PC-3 (cell line): ENCODE measurements around the gene KRT23. TPM values are rescaled to one million over a fixed set of nuclear protein-coding genes. Genes with fewer than 3 reads are reported as not detected.
A peak's percentile ranks its signal among the peaks of the same experiment; 100 is the strongest.

Experiments
- ATAC-seq: fragments of 200-7000 bp; cut with Tn5 transposase; 2 replicates; pipeline ENCODE4 v1.9.1; 2020; ENCODE audit warnings: mild to moderate bottlenecking, moderate library complexity
- BruUV-seq: library from RNA; stranded (reverse); fragments of 400-500 nt; replicated peaks from 2 replicates; lab custom pipeline; 2021; lab: Mats Ljungman, UMichigan
- CTCF ChIA-PET: fragments of 300-600 bp; sonication (Branson Sonifier 250); formaldehyde crosslinking; loops from one replicate; lab custom pipeline; 2022; ENCODE audit warnings: antibody characterized with exemption; lab: Charles Lee
- POLR2A ChIA-PET: fragments of 300-600 bp; sonication (Branson Sonifier 250); formaldehyde crosslinking; loops from one replicate; lab custom pipeline; 2022; ENCODE audit warnings: antibody characterized with exemption; ENCODE audit not compliant: unreplicated experiment; lab: Charles Lee
- DNase-seq: peaks from one replicate; pipeline ENCODE4 v3.0.0-alpha.2; 2015
- H2AFZ ChIP-seq: fragments of 300-600 bp; sonication (generic); 2 replicates; pipeline ENCODE4 v1.6.0; 2016; ENCODE audit warnings: antibody characterized with exemption, low read length
- H3F3A ChIP-seq: fragments of 300-600 bp; sonication (generic); one replicate; pipeline ENCODE4 v1.6.0; 2017; ENCODE audit warnings: antibody characterized with exemption, low read length, control low read depth, mild to moderate bottlenecking; ENCODE audit not compliant: unreplicated experiment
- H3K27ac ChIP-seq: fragments of 300-600 bp; sonication (generic); 2 replicates; pipeline ENCODE4 v1.5.1; 2016; ENCODE audit warnings: mild to moderate bottlenecking, low read length
- H3K27me3 ChIP-seq: fragments of 300-600 bp; sonication (generic); 2 replicates; pipeline ENCODE4 v1.6.1; 2016; ENCODE audit warnings: low read length, mixed read lengths
- H3K36me3 ChIP-seq: fragments of 300-600 bp; sonication (generic); 2 replicates; pipeline ENCODE4 v1.6.1; 2016; ENCODE audit warnings: low read depth, mixed run types, low read length, mixed read lengths
- H3K4me1 ChIP-seq: fragments of 300-600 bp; sonication (generic); 2 replicates; pipeline ENCODE4 v1.5.1; 2016; ENCODE audit warnings: low read length; ENCODE audit not compliant: insufficient read depth
- H3K4me2 ChIP-seq: fragments of 300-600 bp; sonication (generic); 2 replicates; pipeline ENCODE4 v1.6.0; 2016; ENCODE audit warnings: low read length
- H3K4me3 ChIP-seq: fragments of 300-600 bp; sonication (generic); 2 replicates; pipeline ENCODE4 v1.5.1; 2016; ENCODE audit warnings: mild to moderate bottlenecking, low read length, mixed read lengths
- H3K79me2 ChIP-seq: fragments of 300-600 bp; sonication (generic); 2 replicates; pipeline ENCODE4 v1.6.1; 2017; ENCODE audit warnings: low read length, mixed read lengths
- H3K9ac ChIP-seq: fragments of 300-600 bp; sonication (generic); 2 replicates; pipeline ENCODE4 v1.6.0; 2016; ENCODE audit warnings: mild to moderate bottlenecking, low read length
- H3K9me2 ChIP-seq: fragments of 300-600 bp; sonication (generic); replicated peaks from 2 replicates; pipeline ENCODE4 v1.6.1; 2016; ENCODE audit warnings: mixed run types, low read length, mixed read lengths
- H3K9me3 ChIP-seq: fragments of 300-600 bp; sonication (generic); 2 replicates; pipeline ENCODE4 v1.6.1; 2016; ENCODE audit warnings: low read length, mixed read lengths
- H4K20me1 ChIP-seq: fragments of 300-600 bp; sonication (generic); 2 replicates; pipeline ENCODE4 v1.6.1; 2016; ENCODE audit warnings: low read length, mixed read lengths
- EZH2 ChIP-seq: fragments of 300-600 bp; sonication (generic); IDR thresholded peaks from one replicate; pipeline ENCODE4 v1.6.1; 2017; ENCODE audit warnings: antibody characterized with exemption, mild to moderate bottlenecking, low read length; ENCODE audit not compliant: unreplicated experiment
- EZH2phosphoT487 ChIP-seq: fragments of 300-600 bp; sonication (generic); IDR thresholded peaks from 2 replicates; pipeline ENCODE4 v1.6.1; 2018; ENCODE audit warnings: mild to moderate bottlenecking, antibody characterized with exemption, low read length, borderline replicate concordance
- intact Hi-C: fragments of 100-400 bp; cut with micrococcal nuclease; formaldehyde crosslinking; loops from 2 replicates; pipeline ENCODE4 v1.9.0; 2023
- total RNA-seq: library from RNA; depleted of rRNA; stranded (reverse); fragments of >200 nt; gene quantifications from 2 replicates; pipeline ENCODE4 v1.2.3, GENCODE V29; 2014
- TF ChIP-seq, protein P1 (sequence below): fragments of 300-600 bp; sonication (generic); conservative IDR thresholded peaks from 2 replicates; pipeline ENCODE4 v1.5.1; 2017; ENCODE audit warnings: antibody characterized with exemption, low read depth, mild to moderate bottlenecking, low read length

Gene KRT23
- total RNA-seq, 1 experiment from 2014 or later = not detected

DNA sequence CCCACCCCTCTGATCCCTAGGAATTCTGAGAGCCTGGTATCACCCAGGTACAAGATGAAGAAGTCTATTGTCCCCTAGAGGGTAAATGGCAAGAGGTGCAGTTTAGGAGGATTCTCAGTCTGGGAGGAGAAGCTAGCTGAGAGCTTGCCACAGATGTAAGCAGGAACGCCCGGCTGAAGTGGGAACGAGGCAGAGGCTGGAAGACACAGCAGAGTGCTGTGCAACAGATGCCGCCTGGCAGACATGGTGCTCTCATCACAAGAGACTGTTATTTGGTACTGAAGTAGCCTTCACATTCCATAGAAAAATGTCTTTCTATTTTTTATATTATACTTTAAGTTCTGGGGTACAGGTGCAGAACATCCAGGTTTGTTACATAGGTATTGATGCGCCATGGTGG, 32.1 kb downstream of the KRT23 start:
- POLR2A ChIA-PET = no interaction called here
- Histone ChIP-seq H3K79me2 (no peaks in the 10 kb centered on the region), H4K20me1 (no peaks in the 10 kb centered on the region), H3K9me3 (no peaks in the 10 kb centered on the region), H3K27ac (0 out of 2 replicates have a peak overlapping the region, but pooled peaks have one; percentile 100), H3F3A (peaks cover 11% of the 10 kb centered on the region), H3K27me3 (no peaks in the 10 kb centered on the region), H2AFZ (no peak overlapping the region), H3K9me2 (no peaks in the 10 kb centered on the region), H3K9ac (no peak overlapping the region), H3K4me2 (no peak overlapping the region), H3K4me3 (no peak overlapping the region), H3K4me1 (peaks cover 64% of the 10 kb centered on the region), H3K36me3 (no peaks in the 10 kb centered on the region)
- TF ChIP-seq, protein P1, sequence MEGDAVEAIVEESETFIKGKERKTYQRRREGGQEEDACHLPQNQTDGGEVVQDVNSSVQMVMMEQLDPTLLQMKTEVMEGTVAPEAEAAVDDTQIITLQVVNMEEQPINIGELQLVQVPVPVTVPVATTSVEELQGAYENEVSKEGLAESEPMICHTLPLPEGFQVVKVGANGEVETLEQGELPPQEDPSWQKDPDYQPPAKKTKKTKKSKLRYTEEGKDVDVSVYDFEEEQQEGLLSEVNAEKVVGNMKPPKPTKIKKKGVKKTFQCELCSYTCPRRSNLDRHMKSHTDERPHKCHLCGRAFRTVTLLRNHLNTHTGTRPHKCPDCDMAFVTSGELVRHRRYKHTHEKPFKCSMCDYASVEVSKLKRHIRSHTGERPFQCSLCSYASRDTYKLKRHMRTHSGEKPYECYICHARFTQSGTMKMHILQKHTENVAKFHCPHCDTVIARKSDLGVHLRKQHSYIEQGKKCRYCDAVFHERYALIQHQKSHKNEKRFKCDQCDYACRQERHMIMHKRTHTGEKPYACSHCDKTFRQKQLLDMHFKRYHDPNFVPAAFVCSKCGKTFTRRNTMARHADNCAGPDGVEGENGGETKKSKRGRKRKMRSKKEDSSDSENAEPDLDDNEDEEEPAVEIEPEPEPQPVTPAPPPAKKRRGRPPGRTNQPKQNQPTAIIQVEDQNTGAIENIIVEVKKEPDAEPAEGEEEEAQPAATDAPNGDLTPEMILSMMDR = no peak
- TF ChIP-seq EZH2 = no peak
- no peak for TF ChIP-seq EZH2phosphoT487
- BruUV-seq = no TSS peak
- CTCF ChIA-PET = no interaction called here
- ATAC-seq (no peak), DNase-seq (no peak)
- intact Hi-C loops = loop anchor here (5.0 kb wide), 2 partner anchors 103 to 497 kb away; no protein-coding TSS in a partner anchor

DNA sequence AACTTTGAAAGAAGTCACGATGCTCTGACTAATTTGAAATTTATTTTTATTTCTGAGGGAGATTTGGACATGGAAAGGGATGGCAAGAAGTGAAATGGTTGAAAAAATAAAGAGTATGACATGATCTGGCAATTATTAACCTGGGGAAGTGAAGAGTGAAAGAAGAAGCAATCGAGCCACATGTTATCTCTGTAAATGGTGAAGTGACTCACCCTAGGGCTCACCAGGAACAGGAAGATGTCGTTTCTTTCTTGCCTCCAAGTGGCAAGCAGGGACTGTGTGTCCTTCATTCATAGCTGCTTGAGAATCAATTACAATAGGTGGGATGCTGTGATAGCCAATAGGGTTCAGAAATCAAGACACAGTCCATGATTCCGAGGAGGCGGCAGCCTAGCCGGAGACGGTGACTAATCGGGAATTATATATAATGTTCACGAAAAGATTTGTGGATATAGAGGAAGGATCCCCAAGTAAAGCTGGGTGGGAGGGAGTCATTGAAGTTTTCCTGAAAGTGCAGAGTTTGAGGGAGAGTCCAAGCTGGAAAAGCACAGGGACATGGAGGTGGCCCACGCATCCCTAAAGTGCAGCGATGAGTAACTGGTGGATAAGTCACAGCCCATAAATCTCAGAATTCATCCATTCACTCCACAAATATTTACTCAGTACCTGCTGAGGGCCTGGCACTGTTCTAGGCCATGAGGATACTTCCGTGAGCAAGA, 34.2 kb downstream of the KRT23 start:
- H3K9me2 ChIP-seq = no peaks in the 10 kb centered on the region
- TF ChIP-seq EZH2phosphoT487 = no peak
- TF ChIP-seq, protein P1 = no peak
- TF ChIP-seq EZH2 = no peak
- CTCF ChIA-PET = interaction anchor here (0.5 kb wide), 1 partner anchor 745 kb away, joined by 5 read pairs; no protein-coding TSS in a partner anchor
- peak overlapping the region; percentile 100 for H3K27ac ChIP-seq
- BruUV-seq = no TSS peak
- no peaks in the 10 kb centered on the region for H3K27me3 ChIP-seq
- H3K4me3 ChIP-seq = peak overlapping the region; percentile 62
- H3F3A ChIP-seq = peaks cover 11% of the 10 kb centered on the region
- no peak overlapping the region for H2AFZ ChIP-seq
- intact Hi-C loops = loop anchor here (1.0 to 2.0 kb wide), 3 partner anchors 46 to 752 kb away; partner anchors contain the start of gene KRT15
- DNase-seq (peak; percentile 93), ATAC-seq (peak; percentile 78)
- peak overlapping the region; percentile 89 for H3K4me2 ChIP-seq
- H3K9ac ChIP-seq = peak overlapping the region; percentile 99
- no peaks in the 10 kb centered on the region for H3K79me2 ChIP-seq
- POLR2A ChIA-PET = interaction anchor here (0.6 kb wide), 1 partner anchor 12 kb away, joined by 3 read pairs; no protein-coding TSS in a partner anchor
- no peaks in the 10 kb centered on the region for H3K9me3 ChIP-seq
- peaks cover 45% of the 10 kb centered on the region for H3K4me1 ChIP-seq
- no peaks in the 10 kb centered on the region for H4K20me1 ChIP-seq
- no peaks in the 10 kb centered on the region for H3K36me3 ChIP-seq
